Nephron progenitor cell (in vitro differentiated cells): ENCODE data around the gene MSANTD3.

ENCODE experiments used
- DNase-seq: peaks from one replicate; pipeline ENCODE4 v3.0.0; 2021
- H3K27ac Mint-ChIP-seq: 2 replicates; pipeline ENCODE4 v1.8.0; 2021; ENCODE audit warnings: mild to moderate bottlenecking, moderate library complexity, mixed read lengths
- H3K27me3 Mint-ChIP-seq: 2 replicates; pipeline ENCODE4 v1.8.0; 2021; ENCODE audit warnings: mild to moderate bottlenecking, low read depth, mixed read lengths; ENCODE audit not compliant: poor library complexity
- H3K36me3 Mint-ChIP-seq: 2 replicates; pipeline ENCODE4 v1.8.0; 2021; ENCODE audit warnings: low read depth, mixed read lengths
- H3K4me1 Mint-ChIP-seq: 2 replicates; pipeline ENCODE4 v1.8.0; 2021; ENCODE audit warnings: mixed read lengths
- H3K4me3 Mint-ChIP-seq: 2 replicates; pipeline ENCODE4 v1.8.0; 2021; ENCODE audit warnings: mild to moderate bottlenecking, moderate library complexity, mixed read lengths
- H3K9me3 Mint-ChIP-seq: 2 replicates; pipeline ENCODE4 v1.8.0; 2021; ENCODE audit warnings: mild to moderate bottlenecking, moderate library complexity, mixed read lengths
- CTCF ChIP-seq: fragments of 200-600 bp; sonication (generic); IDR thresholded peaks from 2 replicates; pipeline ENCODE4 v1.5.0; 2021; ENCODE audit warnings: antibody characterized with exemption

Gene MSANTD3

GRCh38 chr9:100426189-100426529 is 784 bp upstream of the MSANTD3 start:
- Mint-ChIP-seq H3K27ac (peak overlapping the region; percentile 99), H3K4me3 (peak overlapping the region; percentile 94), H3K27me3 (peaks cover 8% of the 10 kb centered on the region), H3K36me3 (peaks cover 21% of the 10 kb centered on the region), H3K9me3 (no peaks in the 10 kb centered on the region), H3K4me1 (peaks cover 43% of the 10 kb centered on the region)
- TF ChIP-seq CTCF: no peak
- DNase-seq: no peak

GRCh38 chr9:100427366-100428263 is 672 bp downstream of the MSANTD3 start:
- DNase-seq: peak; percentile 52
- peaks cover 28% of the 10 kb centered on the region for H3K36me3 Mint-ChIP-seq
- H3K27me3 Mint-ChIP-seq: peaks cover 3% of the 10 kb centered on the region
- H3K9me3 Mint-ChIP-seq: no peaks in the 10 kb centered on the region
- H3K4me1 Mint-ChIP-seq: peaks cover 48% of the 10 kb centered on the region
- H3K27ac Mint-ChIP-seq: peak overlapping the region; percentile 88
- no peak for TF ChIP-seq CTCF
- H3K4me3 Mint-ChIP-seq: peak overlapping the region; percentile 89

- Mint-ChIP-seq H3K4me3 (peak overlapping the region; percentile 89), H3K27ac (no peak overlapping the region), H3K9me3 (no peaks in the 10 kb centered on the region), H3K27me3 (no peaks in the 10 kb centered on the region), H3K4me1 (peaks cover 48% of the 10 kb centered on the region), H3K36me3 (peaks cover 33% of the 10 kb centered on the region)
- no peak for TF ChIP-seq CTCF
- DNase-seq: no peak
These were observed 2.1 kb downstream of the MSANTD3 start for GRCh38 chr9:100428871-100429654.

GRCh38 chr9:100430286-100430940 is 3.5 kb downstream of the MSANTD3 start:
- Mint-ChIP-seq H3K9me3 (no peaks in the 10 kb centered on the region), H3K27me3 (no peaks in the 10 kb centered on the region), H3K36me3 (peaks cover 39% of the 10 kb centered on the region), H3K4me1 (peaks cover 48% of the 10 kb centered on the region), H3K27ac (peak overlapping the region; percentile 6), H3K4me3 (no peak overlapping the region)
- no peak for TF ChIP-seq CTCF
- no peak for DNase-seq

- Mint-ChIP-seq H3K36me3 (peaks cover 42% of the 10 kb centered on the region), H3K4me3 (no peak overlapping the region), H3K27ac (peak overlapping the region; percentile 26), H3K27me3 (no peaks in the 10 kb centered on the region), H3K9me3 (no peaks in the 10 kb centered on the region), H3K4me1 (peaks cover 35% of the 10 kb centered on the region)
- TF ChIP-seq CTCF: no peak
- no peak for DNase-seq
These were observed 4.9 kb downstream of the MSANTD3 start for GRCh38 chr9:100431886-100432285.
